Left ventricle myocardium inferior (tissue), 1 donor: Measurements from ENCODE around the gene CD164. TPM values are rescaled to one million over a fixed set of nuclear protein-coding genes. Genes with fewer than 3 reads are reported as not detected.

Experiments
- DNase-seq: peaks from one replicate; pipeline ENCODE4 v3.0.0-alpha.2; 2020
- H3K27ac ChIP-seq: fragments of 200-600 bp; replicated peaks from 2 replicates; pipeline ENCODE4 v1.8.0; 2021
- H3K27me3 ChIP-seq: fragments of 200-600 bp; 2 replicates; pipeline ENCODE4 v1.8.0; 2021; ENCODE audit warnings: low read depth
- H3K36me3 ChIP-seq: fragments of 200-600 bp; 2 replicates; pipeline ENCODE4 v1.8.0; 2021
- H3K4me1 ChIP-seq: fragments of 200-600 bp; 2 replicates; pipeline ENCODE4 v1.8.0; 2021
- H3K4me3 ChIP-seq: fragments of 200-600 bp; 2 replicates; pipeline ENCODE4 v1.8.0; 2021; ENCODE audit warnings: mild to moderate bottlenecking, moderate library complexity
- H3K9me3 ChIP-seq: fragments of 200-600 bp; replicated peaks from 2 replicates; pipeline ENCODE4 v1.8.0; 2021
- CTCF ChIP-seq: fragments of 200-600 bp; IDR thresholded peaks from 2 replicates; pipeline ENCODE4 v1.8.0; 2021; ENCODE audit warnings: antibody characterized with exemption, mild to moderate bottlenecking, borderline replicate concordance
- intact Hi-C: fragments of 100-400 bp; cut with micrococcal nuclease; formaldehyde crosslinking; loops from one replicate; pipeline ENCODE4 v1.11.0; 2022
- total RNA-seq: library from RNA; stranded (reverse); fragmentation: NEBNext Ultra II Directional; extraction: Animal tissue kit (Norgen Biotek cat#: 25700); gene quantifications from one replicate; pipeline ENCODE4 v1.2.1, GENCODE V29; 2021
- donor health status: DM: no; HTN: yes; CAD: no; lungs with severe emphysema.

Gene CD164
- total RNA-seq, 1 donor from 2014 or later: 93.3 TPM

- TF ChIP-seq CTCF: peak; percentile 7
- Histone ChIP-seq H3K27ac (peak overlapping the region; percentile 98), H3K4me1 (peaks cover 52% of the 10 kb centered on the region), H3K4me3 (peak overlapping the region; percentile 88), H3K9me3 (no peaks in the 10 kb centered on the region), H3K36me3 (peaks cover under 1% of the 10 kb centered on the region), H3K27me3 (no peaks in the 10 kb centered on the region)
- DNase-seq: no peak
- intact Hi-C loops: loop anchor here (10.0 kb wide), 1 partner anchor 279 kb away; no protein-coding TSS in a partner anchor
Observed at GRCh38 chr6:109383438-109383940, 1.2 kb upstream of the CD164 start.

- peak; percentile 64 for TF ChIP-seq CTCF
- Histone ChIP-seq H3K4me1 (peaks cover 59% of the 10 kb centered on the region), H3K27ac (peak overlapping the region; percentile 98), H3K4me3 (peak overlapping the region; percentile 88), H3K36me3 (peaks cover 6% of the 10 kb centered on the region), H3K27me3 (no peaks in the 10 kb centered on the region), H3K9me3 (no peaks in the 10 kb centered on the region)
- peak; percentile 94 for DNase-seq
- intact Hi-C loops: loop anchor here (10.0 kb wide), 1 partner anchor 278 kb away; no protein-coding TSS in a partner anchor
Observed at GRCh38 chr6:109382576-109383437, 540 bp upstream of the CD164 start.

- Histone ChIP-seq H3K9me3 (no peaks in the 10 kb centered on the region), H3K4me3 (peak overlapping the region; percentile 88), H3K27me3 (no peaks in the 10 kb centered on the region), H3K27ac (peak overlapping the region; percentile 98), H3K36me3 (peaks cover 22% of the 10 kb centered on the region), H3K4me1 (peaks cover 65% of the 10 kb centered on the region)
- DNase-seq: no peak
- intact Hi-C loops: loop anchor here (10.0 kb wide), 1 partner anchor 276 kb away; no protein-coding TSS in a partner anchor
- TF ChIP-seq CTCF: no peak
Observed at GRCh38 chr6:109381061-109381746, 1.1 kb downstream of the CD164 start.

GRCh38 chr6:109379711-109380110, 2.6 kb downstream of the CD164 start:
- no peaks in the 10 kb centered on the region for H3K27me3 ChIP-seq
- peaks cover 37% of the 10 kb centered on the region for H3K36me3 ChIP-seq
- intact Hi-C loops: loop anchor here (2.0 to 10.0 kb wide), 2 partner anchors 193 to 275 kb away; no protein-coding TSS in a partner anchor
- no peak for TF ChIP-seq CTCF
- H3K4me1 ChIP-seq: peaks cover 67% of the 10 kb centered on the region
- H3K27ac ChIP-seq: no peak overlapping the region
- no peak for DNase-seq
- peak overlapping the region; percentile 88 for H3K4me3 ChIP-seq
- H3K9me3 ChIP-seq: no peaks in the 10 kb centered on the region

- intact Hi-C loops: loop anchor here (2.0 kb wide), 1 partner anchor 191 kb away; no protein-coding TSS in a partner anchor
Observed at GRCh38 chr6:109377717-109378116, 4.5 kb downstream of the CD164 start.

More at GRCh38 chr6:109377717-109378116, 4.5 kb downstream of the CD164 start:
- Histone ChIP-seq H3K27me3 (no peaks in the 10 kb centered on the region), H3K4me3 (no peak overlapping the region), H3K27ac (no peak overlapping the region), H3K36me3 (peaks cover 54% of the 10 kb centered on the region), H3K4me1 (peaks cover 70% of the 10 kb centered on the region), H3K9me3 (no peaks in the 10 kb centered on the region)
- TF ChIP-seq CTCF: no peak
- no peak for DNase-seq
